HG03460 (cell line): ENCODE data around the gene ADNP2.
A peak's percentile ranks its signal among the peaks of the same experiment; 100 is the strongest.

Experiments used
- ATAC-seq: cut with Tn5 transposase; IDR thresholded peaks from one replicate; pipeline ENCODE4 v1.9.1; 2021; ENCODE audit not compliant: unreplicated experiment

The ADNP2 gene

GRCh38 chr18:80105369-80106167, 3.5 kb upstream of the ADNP2 start:
- ATAC-seq = peak; percentile 51

DNA sequence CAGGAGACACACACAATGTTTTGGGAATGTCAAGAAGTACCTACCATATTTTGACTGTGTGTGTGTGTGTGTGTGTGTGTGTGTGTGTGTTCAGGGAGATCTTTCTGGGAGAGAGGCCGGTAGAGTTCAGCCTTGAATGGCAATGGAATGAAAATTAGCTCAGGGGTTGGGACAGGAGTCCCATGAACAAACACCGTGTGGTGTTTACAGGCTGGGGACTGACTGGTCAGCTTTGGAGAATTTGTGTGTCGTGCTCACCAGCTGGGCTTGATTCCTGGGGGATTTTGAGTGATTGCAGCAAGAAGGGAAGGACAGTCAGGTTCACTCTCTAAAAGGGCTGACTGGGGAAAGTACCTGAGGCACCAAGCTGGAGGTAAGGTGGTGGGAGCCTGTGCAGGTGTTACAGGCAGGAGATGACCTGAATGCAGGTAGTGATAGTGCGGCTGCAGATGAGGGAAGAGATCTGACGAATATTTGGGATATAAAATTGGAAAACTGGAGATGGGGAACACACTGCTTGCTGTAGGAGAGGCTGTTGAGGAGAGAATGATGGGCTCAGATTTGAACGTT, 2.5 kb upstream of the ADNP2 start:
- ATAC-seq = no peak

- ATAC-seq = no peak
Measured at GRCh38 chr18:80107426-80107825, 1.6 kb upstream of the ADNP2 start.

DNA sequence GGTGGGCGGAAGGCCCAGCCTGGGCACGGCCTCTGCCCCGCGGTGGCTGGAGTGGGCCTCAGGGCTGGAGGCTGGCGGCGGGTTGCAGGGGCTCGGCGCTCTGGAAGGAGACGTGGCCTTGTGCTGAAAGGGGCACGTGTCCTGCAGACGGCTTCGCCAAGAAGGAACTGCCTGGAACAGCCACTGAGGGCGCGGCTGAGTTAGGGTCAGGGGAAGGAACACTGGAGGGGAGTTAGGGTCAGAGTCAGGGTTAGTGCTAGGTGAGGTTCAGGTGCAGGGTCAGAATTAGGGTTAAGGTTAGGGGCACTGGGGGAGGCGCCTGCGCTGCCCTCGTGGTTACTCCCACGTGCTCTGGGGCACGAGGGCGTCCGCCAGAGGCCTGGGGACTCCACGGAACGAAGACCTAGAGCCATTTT, 933 bp upstream of the ADNP2 start:
- ATAC-seq = no peak

- ATAC-seq = peak; percentile 17
Measured at GRCh38 chr18:80109676-80110078, 615 bp downstream of the ADNP2 start.

- ATAC-seq = no peak
Measured at GRCh38 chr18:80112624-80113248, 3.7 kb downstream of the ADNP2 start.

DNA sequence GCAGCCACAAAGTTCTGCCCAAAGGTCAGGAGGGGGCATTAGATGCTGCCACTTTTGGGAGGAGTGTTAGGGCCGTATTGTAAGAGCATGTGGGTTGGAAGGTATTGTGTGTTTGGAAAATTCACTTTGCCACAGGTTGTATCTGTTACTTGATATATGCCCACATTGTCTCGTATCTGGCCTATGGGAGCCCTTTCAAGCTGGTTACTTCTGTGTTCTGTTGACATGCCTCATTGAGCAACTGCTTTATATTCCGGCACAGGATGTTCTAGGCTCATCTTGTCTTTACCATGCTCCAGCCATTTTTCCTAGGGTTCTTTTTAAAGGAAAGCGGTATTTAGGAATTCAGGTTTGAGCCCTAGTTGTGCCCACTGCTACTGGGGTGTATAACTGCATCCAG, 6.0 kb downstream of the ADNP2 start:
- ATAC-seq = no peak

- ATAC-seq = no peak
Measured at GRCh38 chr18:80119111-80119510, 10.0 kb downstream of the ADNP2 start.

DNA sequence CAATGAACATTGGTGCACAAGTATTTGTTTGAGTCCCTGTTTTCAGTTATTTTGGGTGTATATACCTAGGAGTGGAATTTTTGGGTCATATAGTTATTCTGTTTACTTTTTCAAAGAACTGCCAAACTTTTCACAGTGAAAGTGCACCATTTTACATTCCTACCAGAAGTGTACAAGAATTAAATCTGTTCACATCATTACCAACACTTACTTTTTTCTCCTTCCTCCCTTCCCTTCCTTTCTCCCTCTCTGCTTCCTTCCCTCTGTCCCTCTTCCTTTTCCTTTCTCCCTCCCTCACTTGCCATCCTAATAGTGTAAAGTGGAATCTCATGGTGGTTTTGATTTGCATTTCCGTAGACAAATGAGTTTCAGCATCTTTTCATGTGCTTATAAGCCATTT, 11.9 kb downstream of the ADNP2 start:
- ATAC-seq = no peak

GRCh38 chr18:80124131-80124530, 15.1 kb downstream of the ADNP2 start:
- ATAC-seq = no peak

DNA sequence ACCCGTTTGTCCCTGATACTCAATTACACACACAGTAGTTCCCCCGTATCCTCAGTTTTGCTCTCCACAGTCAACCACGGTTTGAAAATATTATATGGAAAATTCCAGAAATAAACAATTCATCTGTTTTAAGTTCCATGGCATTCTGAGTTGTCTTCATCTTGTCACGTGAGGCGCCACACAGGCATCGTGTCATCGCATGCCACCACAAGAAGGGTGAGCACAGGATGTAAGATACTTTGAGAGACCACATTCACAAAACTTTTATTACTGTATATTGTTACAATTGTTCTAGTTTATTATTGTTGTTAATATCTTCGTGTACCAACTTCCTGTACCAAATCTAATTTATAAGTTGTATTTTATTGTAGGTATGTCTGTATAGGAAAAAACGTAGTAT, 17.7 kb downstream of the ADNP2 start:
- no peak for ATAC-seq

DNA sequence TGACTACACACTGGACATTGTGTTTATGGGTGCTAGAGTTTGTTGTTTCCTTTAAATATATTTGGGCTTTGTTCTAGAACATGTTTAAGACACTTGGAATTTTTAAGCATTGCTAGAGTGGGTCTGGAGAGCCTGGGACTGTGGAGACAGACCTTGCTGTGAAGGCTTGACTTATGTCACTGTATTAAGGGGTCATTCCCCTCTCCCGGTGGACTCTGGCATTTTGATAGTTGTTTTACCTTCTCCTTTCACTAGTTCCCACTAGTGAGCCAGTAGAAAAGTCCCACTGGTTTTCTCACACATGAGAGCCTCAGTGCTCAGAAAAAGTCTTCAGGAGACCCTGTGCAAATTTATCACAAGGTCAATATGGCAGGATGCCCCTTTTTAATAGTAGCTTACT, 18.6 kb downstream of the ADNP2 start:
- no peak for ATAC-seq

- no peak for ATAC-seq
Measured at GRCh38 chr18:80129672-80130367, 20.8 kb downstream of the ADNP2 start.

DNA sequence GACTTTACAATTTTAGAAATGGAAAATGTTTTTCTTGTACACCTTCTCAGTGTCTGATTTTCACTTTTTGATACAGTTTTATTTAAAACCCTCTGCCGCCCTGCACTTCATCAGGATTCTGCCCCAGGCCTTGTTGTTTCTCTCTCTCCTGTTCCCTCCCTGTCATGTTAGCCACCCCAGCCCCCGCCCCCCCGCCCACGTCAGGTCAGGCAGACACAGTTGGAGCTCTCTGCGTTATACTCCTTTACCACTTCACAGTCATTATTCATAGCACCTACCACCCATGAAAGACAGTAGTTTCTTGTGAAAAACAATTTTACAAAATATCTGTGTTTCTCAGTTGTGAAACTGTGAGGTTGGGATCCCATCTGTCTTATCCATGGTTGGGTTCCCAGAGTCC, 21.5 kb downstream of the ADNP2 start:
- no peak for ATAC-seq

DNA sequence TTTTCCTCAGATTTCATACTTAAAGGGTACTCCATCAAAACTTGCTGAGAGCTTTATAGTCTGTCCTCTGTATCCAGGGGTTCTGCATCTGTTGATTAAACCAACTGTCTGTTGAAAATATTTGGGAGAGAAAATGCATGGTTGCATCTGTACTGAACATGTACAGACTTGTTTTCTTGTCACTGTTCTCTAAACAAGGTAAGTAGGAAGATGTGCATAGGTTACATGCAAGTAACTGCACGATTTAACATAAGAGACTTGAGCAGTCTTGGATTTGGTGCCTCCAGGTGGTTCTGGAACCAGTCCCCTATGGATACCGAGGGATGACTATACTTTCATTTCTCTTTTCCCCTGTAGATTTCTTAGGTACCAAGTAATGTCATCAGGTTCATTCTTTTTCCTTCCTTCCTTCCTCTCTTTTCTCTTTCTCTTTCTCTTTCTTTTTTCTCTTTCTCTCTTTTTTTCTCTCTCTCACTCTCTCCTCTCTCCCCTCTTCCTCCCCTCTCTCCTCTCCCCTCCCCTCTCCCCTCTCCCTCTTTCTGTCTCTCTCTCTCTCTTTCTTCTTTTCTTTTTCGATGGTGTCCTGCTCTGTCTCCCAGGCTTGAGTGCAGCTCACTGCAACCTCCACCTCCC, 23.2 kb downstream of the ADNP2 start:
- no peak for ATAC-seq

DNA sequence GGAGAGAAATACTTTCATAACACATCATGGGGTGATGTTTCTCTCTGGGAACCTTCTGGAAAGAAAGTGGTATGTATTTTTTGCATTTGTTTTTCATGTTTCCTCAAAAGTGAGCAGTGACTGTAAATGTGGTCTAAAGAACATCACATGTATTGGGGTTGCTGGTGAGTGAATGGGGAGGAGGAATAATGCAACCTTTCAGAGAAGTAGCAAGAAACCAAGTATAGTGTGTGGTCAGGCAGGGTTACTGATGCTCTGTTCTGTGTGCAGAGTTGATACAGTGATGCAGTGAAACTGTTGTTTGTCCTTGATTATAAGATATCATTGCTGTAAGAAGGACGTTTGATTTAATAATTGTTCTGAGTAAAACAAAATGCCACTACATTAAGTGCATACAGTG, 24.1 kb downstream of the ADNP2 start:
- ATAC-seq = no peak

DNA sequence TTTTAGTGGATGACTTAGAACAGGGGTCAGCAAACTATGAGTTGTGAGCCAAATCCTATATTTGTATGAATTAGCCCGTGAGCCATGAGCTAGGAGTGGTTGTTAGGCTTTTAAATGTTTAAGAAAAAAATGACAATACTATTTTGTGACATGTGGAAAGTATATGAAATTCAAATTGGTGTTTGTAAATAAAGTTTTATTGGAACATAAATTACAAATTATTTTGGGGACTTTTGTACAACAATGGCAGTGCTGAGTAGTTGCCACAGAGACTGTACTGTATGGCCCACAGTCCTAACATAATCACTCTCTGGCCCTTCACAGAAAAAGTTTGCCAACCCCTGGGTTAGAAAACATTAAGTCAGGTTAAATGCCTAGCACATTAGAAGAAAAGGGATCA, 26.1 kb downstream of the ADNP2 start:
- ATAC-seq = no peak

- ATAC-seq = no peak
Measured at GRCh38 chr18:80136679-80137078, 27.6 kb downstream of the ADNP2 start.

DNA sequence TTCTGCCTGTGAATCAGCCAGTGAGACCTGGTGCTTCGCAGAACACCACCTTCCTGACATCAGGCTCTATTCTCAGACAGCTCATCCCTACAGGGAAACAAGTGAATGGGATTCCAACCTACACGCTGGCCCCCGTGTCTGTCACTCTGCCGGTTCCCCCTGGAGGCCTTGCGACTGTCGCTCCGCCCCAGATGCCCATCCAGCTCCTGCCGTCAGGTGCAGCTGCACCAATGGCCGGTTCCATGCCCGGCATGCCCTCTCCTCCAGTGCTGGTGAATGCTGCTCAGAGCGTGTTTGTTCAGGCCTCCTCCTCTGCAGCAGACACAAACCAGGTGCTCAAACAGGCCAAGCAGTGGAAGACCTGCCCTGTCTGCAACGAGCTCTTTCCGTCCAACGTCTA, 28.1 kb downstream of the ADNP2 start:
- ATAC-seq = no peak

GRCh38 chr18:80137976-80138375, 28.9 kb downstream of the ADNP2 start:
- no peak for ATAC-seq

DNA sequence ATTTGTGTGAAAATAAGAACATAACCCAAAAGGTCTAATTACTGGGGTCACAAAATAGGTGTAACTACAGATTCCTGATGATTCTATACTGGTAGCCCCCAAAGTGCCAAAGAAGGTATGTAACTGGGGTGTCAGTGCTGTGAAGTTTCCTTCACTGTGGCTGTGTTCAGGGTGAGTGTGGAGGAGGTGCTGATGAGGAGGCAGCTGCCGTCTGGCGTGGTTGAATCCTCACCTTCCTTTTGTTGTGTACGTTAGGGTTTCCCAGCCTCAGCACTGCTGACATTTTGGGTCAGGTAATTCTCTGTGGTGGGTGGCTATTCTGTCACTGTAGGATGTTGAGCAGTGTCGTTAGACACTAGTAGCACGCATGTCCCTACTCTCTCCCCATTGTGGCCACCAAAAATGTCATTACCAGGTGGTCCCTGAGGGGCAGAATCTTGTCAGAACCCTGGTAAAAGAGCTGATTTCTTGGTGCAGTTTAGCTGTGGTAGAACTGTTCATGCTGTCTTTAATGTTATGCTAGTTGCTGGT, 31.5 kb downstream of the ADNP2 start:
- no peak for ATAC-seq
